Ovary (tissue), 3 donors: ENCODE results near the gene ZIC5.

Source experiments
- EP300 ChIP-seq: sonication (generic); formaldehyde crosslinking; IDR thresholded peaks from one replicate; pipeline ENCODE4 v1.6.1; 2017; ENCODE audit warnings: antibody characterized with exemption
- POLR2A ChIP-seq: fragments of 450-650 bp; IDR thresholded peaks from one replicate; pipeline ENCODE4 v1.6.1; 2017; ENCODE audit warnings: antibody characterized with exemption, mild to moderate bottlenecking, moderate library complexity
- TF ChIP-seq, protein P1 (sequence below), 3 donors: fragments of 450-650 bp in 2 of 3; fragments of 200-600 bp in 1 of 3; IDR thresholded peaks; one replicate each; pipeline versions ENCODE4 v1.5.1 to v1.8.0; 2016 to 2022; ENCODE audit warnings: antibody characterized with exemption in 3 of 3, mild to moderate bottlenecking in 1 of 3
- donor health status: DM: no; HTN: no; CAD: no.

DNA sequence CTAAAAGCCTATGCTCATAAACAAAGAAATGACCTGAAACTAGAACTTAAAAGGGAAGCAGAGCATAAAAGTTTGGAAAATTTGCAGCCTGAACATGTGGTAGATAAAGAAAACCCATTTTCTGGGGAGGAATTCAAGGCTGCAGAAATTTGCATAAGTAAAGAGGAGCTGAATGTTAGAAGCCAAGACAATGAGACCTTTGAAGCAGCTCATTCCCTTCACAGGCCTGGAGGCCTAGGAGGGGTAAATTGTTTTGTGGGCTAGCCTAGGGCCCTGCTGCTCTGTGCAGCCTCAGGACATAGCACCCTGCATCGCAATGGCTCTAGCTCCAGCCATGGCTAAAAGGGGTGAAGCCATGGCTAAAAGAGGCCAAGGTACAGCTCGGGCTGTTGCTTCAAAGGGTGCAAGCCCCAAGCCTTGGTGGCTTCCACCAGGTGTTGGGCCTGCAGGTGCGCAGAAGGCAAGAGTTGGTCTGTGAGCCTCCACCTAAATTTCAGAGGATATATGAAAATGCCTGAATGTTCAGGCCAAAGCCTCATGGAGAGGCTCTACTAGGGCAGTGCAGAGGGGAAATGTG, 48.3 kb upstream of the ZIC5 start:
- TF ChIP-seq, protein P1, sequence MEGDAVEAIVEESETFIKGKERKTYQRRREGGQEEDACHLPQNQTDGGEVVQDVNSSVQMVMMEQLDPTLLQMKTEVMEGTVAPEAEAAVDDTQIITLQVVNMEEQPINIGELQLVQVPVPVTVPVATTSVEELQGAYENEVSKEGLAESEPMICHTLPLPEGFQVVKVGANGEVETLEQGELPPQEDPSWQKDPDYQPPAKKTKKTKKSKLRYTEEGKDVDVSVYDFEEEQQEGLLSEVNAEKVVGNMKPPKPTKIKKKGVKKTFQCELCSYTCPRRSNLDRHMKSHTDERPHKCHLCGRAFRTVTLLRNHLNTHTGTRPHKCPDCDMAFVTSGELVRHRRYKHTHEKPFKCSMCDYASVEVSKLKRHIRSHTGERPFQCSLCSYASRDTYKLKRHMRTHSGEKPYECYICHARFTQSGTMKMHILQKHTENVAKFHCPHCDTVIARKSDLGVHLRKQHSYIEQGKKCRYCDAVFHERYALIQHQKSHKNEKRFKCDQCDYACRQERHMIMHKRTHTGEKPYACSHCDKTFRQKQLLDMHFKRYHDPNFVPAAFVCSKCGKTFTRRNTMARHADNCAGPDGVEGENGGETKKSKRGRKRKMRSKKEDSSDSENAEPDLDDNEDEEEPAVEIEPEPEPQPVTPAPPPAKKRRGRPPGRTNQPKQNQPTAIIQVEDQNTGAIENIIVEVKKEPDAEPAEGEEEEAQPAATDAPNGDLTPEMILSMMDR (IDR thresholded peaks at IDR 0.05): no peak
- TF ChIP-seq EP300: no peak
- no peak for TF ChIP-seq POLR2A
